GM21717 (cell line): Measurements from ENCODE around the gene GLT8D1.
A peak's percentile ranks its signal among the peaks of the same experiment; 100 is the strongest.
"Not testable (repeated sequence)": the region's sequence is repeated elsewhere in the genome, so short reads cannot be mapped to it uniquely, and the experiment has no call there.

ENCODE experiments used
- ATAC-seq: cut with Tn5 transposase; IDR thresholded peaks from one replicate; pipeline ENCODE4 v1.9.1; 2021; ENCODE audit warnings: mild to moderate bottlenecking, moderate library complexity; ENCODE audit not compliant: unreplicated experiment

GLT8D1 gene

GRCh38 chr3:52705688-52706686, at the start of gene GLT8D1, which contains the start of gene SPCS1:
Gene GLT8D1 (minus strand): TSS chr3:52705791. CDS start chr3:52700460, 5,331 bp downstream.
Gene SPCS1 (plus strand): TSS chr3:52706106. CDS start chr3:52706247, 141 bp downstream.
- ATAC-seq = peak; percentile 72

- ATAC-seq = no peak
Observed at GRCh38 chr3:52754373-52754772, 48.8 kb upstream of the GLT8D1 start.

- no peak for ATAC-seq
Observed at GRCh38 chr3:52752045-52752660, 46.6 kb upstream of the GLT8D1 start.

- ATAC-seq = no peak
Observed at GRCh38 chr3:52743721-52744120, 38.1 kb upstream of the GLT8D1 start.

GRCh38 chr3:52743152-52743551, 37.6 kb upstream of the GLT8D1 start:
- no peak for ATAC-seq

GRCh38 chr3:52742418-52743041, 36.9 kb upstream of the GLT8D1 start:
- no peak for ATAC-seq

- no peak for ATAC-seq
Observed at GRCh38 chr3:52739730-52740129, 34.1 kb upstream of the GLT8D1 start.

- ATAC-seq = no peak
Observed at GRCh38 chr3:52733256-52733891, 27.8 kb upstream of the GLT8D1 start.

- no peak for ATAC-seq
Observed at GRCh38 chr3:52731590-52731989, 26.0 kb upstream of the GLT8D1 start.

- ATAC-seq = no peak
Observed at GRCh38 chr3:52730681-52731080, 25.1 kb upstream of the GLT8D1 start.

- ATAC-seq = not testable (repeated sequence)
Observed at GRCh38 chr3:52728753-52729152, 23.2 kb upstream of the GLT8D1 start.

GRCh38 chr3:52724511-52724910, 18.9 kb upstream of the GLT8D1 start:
- no peak for ATAC-seq

GRCh38 chr3:52723935-52724334, 18.3 kb upstream of the GLT8D1 start:
- ATAC-seq = no peak

GRCh38 chr3:52722491-52722890, 16.9 kb upstream of the GLT8D1 start:
- no peak for ATAC-seq

GRCh38 chr3:52721730-52722008, 16.1 kb upstream of the GLT8D1 start:
- no peak for ATAC-seq

GRCh38 chr3:52721002-52721729, 15.6 kb upstream of the GLT8D1 start:
- no peak for ATAC-seq

- ATAC-seq = no peak
Observed at GRCh38 chr3:52719618-52720017, 14.0 kb upstream of the GLT8D1 start.

GRCh38 chr3:52715714-52716305, 10.2 kb upstream of the GLT8D1 start:
- ATAC-seq = no peak

GRCh38 chr3:52714335-52715302, 9.0 kb upstream of the GLT8D1 start:
- ATAC-seq = no peak
